ENCODE data around the gene VCX2.
"Not testable (repeated sequence)": the region's sequence is repeated elsewhere in the genome, so short reads cannot be mapped to it uniquely, and the experiment has no call there.

VCX2 gene

GRCh38 chrX:8121391-8121790 lies 49.7 kb downstream of the VCX2 start:
- not testable (repeated sequence) for DNase-seq (ENCODE audit: low read depth)
